GM21367 (cell line): ENCODE measurements around the gene KDM8.

Experiments used
- ATAC-seq: cut with Tn5 transposase; IDR thresholded peaks from one replicate; pipeline ENCODE4 v1.9.1; 2021; ENCODE audit not compliant: unreplicated experiment

The KDM8 gene

GRCh38 chr16:27228621-27229501 is 25.5 kb downstream of the KDM8 start:
- ATAC-seq = no peak

- ATAC-seq = no peak
Observed at GRCh38 chr16:27229891-27230470, 26.7 kb downstream of the KDM8 start.

- no peak for ATAC-seq
Observed at GRCh38 chr16:27230562-27231001, 27.3 kb downstream of the KDM8 start.

- no peak for ATAC-seq
Observed at GRCh38 chr16:27231692-27232060, 28.4 kb downstream of the KDM8 start.

GRCh38 chr16:27232061-27232900 is 29.0 kb downstream of the KDM8 start:
- ATAC-seq = no peak

GRCh38 chr16:27232901-27233625 is 29.7 kb downstream of the KDM8 start:
- no peak for ATAC-seq

GRCh38 chr16:27233731-27234130 is 30.4 kb downstream of the KDM8 start:
- ATAC-seq = no peak

GRCh38 chr16:27234171-27234570 is 30.8 kb downstream of the KDM8 start:
- no peak for ATAC-seq

- ATAC-seq = no peak
Observed at GRCh38 chr16:27234603-27235002, 31.3 kb downstream of the KDM8 start.

GRCh38 chr16:27235055-27235937 is 32.0 kb downstream of the KDM8 start:
- ATAC-seq = no peak

- no peak for ATAC-seq
Observed at GRCh38 chr16:27235938-27236245, 32.6 kb downstream of the KDM8 start.

GRCh38 chr16:27236635-27237218 is 33.4 kb downstream of the KDM8 start:
- ATAC-seq = no peak

- peak; percentile 48 for ATAC-seq
Observed at GRCh38 chr16:27237219-27238015, 34.1 kb downstream of the KDM8 start.

- ATAC-seq = peak; percentile 8
Observed at GRCh38 chr16:27238016-27238587, 34.8 kb downstream of the KDM8 start.

- no peak for ATAC-seq
Observed at GRCh38 chr16:27238591-27238990, 35.3 kb downstream of the KDM8 start.

- ATAC-seq = no peak
Observed at GRCh38 chr16:27239026-27239425, 35.7 kb downstream of the KDM8 start.

GRCh38 chr16:27239906-27240655 is 36.8 kb downstream of the KDM8 start:
- ATAC-seq = no peak
